ENCODE results near the gene ATF6. TPM values are rescaled to one million over a fixed set of nuclear protein-coding genes. Genes with fewer than 3 reads are reported as not detected.

Gene ATF6
- total RNA-seq, 2 donors from 2014 or later, result 17.9 to 19.9 TPM

DNA sequence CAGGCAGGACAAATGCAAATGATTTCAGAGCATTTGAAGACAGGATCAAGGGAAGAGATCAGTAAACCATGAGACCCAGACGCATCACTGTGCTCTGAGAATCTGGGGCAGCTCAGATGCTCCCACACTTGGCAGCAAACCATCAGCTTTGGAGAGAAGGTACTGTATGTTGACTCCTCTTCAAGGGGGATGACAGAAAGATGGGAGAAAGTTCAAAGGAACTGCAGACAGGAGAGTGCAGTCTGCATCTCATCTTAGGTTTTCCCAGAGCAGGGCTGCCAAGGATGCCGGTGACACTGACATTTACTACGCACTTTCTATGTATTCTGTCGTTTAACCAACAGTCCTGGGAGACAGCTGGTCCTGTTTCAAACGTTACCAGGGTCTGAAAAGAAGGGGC lies 221.8 kb downstream of the ATF6 start:
- Histone ChIP-seq H3K4me3 (no peak overlapping the region), H3K4me1 (no peaks in the 10 kb centered on the region), H3K9me3 (peaks cover 0 to 10% of the 10 kb centered on the region in 2 donors), H3K36me3 (no peaks in the 10 kb centered on the region), H3K27me3 (no peaks in the 10 kb centered on the region), H3K27ac (no peak overlapping the region)
- TF ChIP-seq, protein P1, sequence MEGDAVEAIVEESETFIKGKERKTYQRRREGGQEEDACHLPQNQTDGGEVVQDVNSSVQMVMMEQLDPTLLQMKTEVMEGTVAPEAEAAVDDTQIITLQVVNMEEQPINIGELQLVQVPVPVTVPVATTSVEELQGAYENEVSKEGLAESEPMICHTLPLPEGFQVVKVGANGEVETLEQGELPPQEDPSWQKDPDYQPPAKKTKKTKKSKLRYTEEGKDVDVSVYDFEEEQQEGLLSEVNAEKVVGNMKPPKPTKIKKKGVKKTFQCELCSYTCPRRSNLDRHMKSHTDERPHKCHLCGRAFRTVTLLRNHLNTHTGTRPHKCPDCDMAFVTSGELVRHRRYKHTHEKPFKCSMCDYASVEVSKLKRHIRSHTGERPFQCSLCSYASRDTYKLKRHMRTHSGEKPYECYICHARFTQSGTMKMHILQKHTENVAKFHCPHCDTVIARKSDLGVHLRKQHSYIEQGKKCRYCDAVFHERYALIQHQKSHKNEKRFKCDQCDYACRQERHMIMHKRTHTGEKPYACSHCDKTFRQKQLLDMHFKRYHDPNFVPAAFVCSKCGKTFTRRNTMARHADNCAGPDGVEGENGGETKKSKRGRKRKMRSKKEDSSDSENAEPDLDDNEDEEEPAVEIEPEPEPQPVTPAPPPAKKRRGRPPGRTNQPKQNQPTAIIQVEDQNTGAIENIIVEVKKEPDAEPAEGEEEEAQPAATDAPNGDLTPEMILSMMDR (IDR thresholded peaks at IDR 0.05), result no peak
- DNase-seq (ENCODE audit: low spot score), result no peak

DNA sequence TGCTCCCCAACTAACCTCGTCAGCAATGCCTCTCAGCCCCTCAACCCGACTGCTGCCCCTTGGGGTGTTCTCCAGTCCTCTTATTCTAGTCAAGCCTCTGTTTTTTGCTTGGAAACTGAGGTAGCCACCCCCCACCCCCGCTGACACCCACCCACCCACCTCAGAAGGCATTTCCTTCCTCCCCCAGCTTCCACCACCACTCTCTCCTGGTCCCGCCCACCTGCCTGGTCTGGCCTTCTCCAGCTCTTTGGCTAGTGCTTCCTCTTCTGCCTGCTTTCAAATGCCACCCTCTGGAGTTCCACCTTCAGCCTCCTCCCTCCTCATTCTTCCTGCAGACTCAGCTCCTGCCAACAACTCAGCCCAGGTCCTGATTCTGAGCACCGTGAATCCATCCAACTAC lies 222.3 kb downstream of the ATF6 start:
- no peaks in the 10 kb centered on the region for H3K27me3 ChIP-seq
- H3K4me1 ChIP-seq, result no peaks in the 10 kb centered on the region
- H3K9me3 ChIP-seq, result peaks cover 0 to 10% of the 10 kb centered on the region in 2 donors
- DNase-seq (ENCODE audit: low spot score), result no peak
- H3K36me3 ChIP-seq, result no peaks in the 10 kb centered on the region
- H3K27ac ChIP-seq, result no peak overlapping the region
- TF ChIP-seq, protein P1 (IDR thresholded peaks at IDR 0.05), result no peak
- no peak overlapping the region for H3K4me3 ChIP-seq

DNA sequence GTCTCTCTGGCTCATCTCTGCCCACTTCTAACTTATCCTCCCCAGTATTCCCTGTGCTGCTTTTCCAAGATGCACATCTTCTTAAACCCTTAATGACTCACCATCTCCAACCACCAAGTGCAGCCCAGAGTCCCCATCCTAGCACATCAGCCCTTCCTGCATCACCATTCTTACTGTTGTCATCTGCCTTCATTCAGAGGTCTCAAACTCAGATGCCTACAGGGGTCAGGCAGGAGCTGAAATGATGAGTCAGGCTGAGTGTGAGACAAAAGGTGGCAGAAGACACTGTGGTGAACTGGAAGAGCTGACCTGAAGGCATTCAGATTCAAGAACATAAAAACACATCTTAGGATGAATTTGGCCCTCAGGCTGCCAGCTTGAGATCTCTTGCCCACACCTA lies 223.0 kb downstream of the ATF6 start:
- no peaks in the 10 kb centered on the region for H3K4me1 ChIP-seq
- no peaks in the 10 kb centered on the region for H3K27me3 ChIP-seq
- no peaks in the 10 kb centered on the region for H3K36me3 ChIP-seq
- peaks cover 0 to 10% of the 10 kb centered on the region in 2 donors for H3K9me3 ChIP-seq
- no peak for DNase-seq (ENCODE audit: low spot score)
- H3K27ac ChIP-seq, result no peak overlapping the region
- TF ChIP-seq, protein P1 (IDR thresholded peaks at IDR 0.05), result no peak
- H3K4me3 ChIP-seq, result no peak overlapping the region

DNA sequence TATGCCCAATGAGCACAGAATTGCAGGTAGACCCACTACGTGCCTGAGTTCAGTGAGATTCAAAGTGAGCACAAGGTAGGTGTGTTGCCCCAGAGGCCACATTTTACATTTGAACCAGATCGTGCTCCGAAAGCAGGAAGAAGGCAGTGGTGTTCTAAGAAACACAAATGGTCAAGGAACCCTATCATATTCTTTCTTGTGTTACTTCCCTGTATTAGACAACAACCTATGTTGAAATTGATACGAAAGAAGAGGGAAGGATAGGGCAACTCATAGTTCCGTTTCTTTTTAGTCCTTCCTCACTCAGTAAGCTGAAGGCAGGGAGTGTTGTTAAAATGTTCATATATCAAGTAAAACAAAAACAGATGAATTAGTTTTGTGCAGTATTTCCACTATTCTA lies 223.7 kb downstream of the ATF6 start:
- H3K4me3 ChIP-seq, result no peak overlapping the region
- no peak for DNase-seq (ENCODE audit: low spot score)
- no peaks in the 10 kb centered on the region for H3K36me3 ChIP-seq
- no peak overlapping the region for H3K27ac ChIP-seq
- peaks cover 0 to 10% of the 10 kb centered on the region in 2 donors for H3K9me3 ChIP-seq
- H3K4me1 ChIP-seq, result no peaks in the 10 kb centered on the region
- H3K27me3 ChIP-seq, result no peaks in the 10 kb centered on the region
- TF ChIP-seq, protein P1 (IDR thresholded peaks at IDR 0.05), result no peak

DNA sequence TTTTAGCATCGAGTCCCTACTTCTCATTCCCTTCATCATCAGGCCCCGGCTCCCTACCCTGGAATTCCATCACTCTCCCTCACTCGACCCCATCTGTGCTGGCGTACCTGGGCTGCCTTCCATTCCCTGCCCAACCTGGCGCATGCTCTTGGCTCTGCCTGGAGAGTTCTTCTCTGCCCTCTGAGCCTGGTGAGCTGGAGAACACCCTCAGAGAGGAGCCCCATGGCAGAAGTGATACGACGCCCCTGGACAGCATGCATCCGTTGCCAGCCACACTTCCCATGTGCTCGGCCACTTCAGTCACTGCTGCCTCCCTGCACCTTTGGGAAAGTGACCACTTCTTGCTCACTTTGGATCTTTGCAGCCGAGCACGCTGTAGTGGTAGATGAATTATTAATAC lies 227.5 kb downstream of the ATF6 start:
- Histone ChIP-seq H3K27ac (no peak overlapping the region), H3K4me1 (no peaks in the 10 kb centered on the region), H3K27me3 (no peaks in the 10 kb centered on the region), H3K36me3 (no peaks in the 10 kb centered on the region), H3K9me3 (no peaks in the 10 kb centered on the region), H3K4me3 (no peak overlapping the region)
- no peak for DNase-seq (ENCODE audit: low spot score)
- TF ChIP-seq, protein P1 (IDR thresholded peaks at IDR 0.05), result no peak

DNA sequence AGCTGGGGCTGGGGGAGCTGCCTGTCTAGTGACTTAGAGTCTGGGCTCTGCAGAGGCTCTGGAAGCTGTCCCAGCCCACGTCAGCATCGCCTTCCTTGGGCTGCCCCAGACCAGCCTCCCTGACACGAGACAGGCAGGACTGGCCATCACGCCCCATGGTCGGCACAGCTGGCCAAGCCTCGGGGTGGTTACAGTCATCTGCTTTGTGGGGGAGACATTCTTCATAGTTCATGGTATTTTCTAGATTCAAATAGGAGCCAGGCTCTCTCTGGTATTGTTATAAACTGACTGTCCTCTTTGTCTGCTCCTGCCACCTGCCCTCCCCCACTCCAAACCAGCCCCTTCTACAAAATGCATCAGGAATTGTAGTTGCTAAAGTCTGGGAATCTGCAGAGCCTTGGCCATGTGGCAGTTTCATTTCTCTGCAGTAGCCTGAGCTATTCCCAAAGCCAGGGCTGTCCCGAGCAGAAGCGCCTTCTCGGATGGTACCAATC lies 228.1 kb downstream of the ATF6 start:
- no peaks in the 10 kb centered on the region for H3K27me3 ChIP-seq
- no peak overlapping the region for H3K27ac ChIP-seq
- no peaks in the 10 kb centered on the region for H3K9me3 ChIP-seq
- DNase-seq (ENCODE audit: low spot score), result no peak
- TF ChIP-seq, protein P1 (IDR thresholded peaks at IDR 0.05), result no peak
- no peaks in the 10 kb centered on the region for H3K36me3 ChIP-seq
- H3K4me3 ChIP-seq, result no peak overlapping the region
- H3K4me1 ChIP-seq, result no peaks in the 10 kb centered on the region

Data from right atrium auricular region (tissue), 2 donors.